ENCODE results near the gene NPC1L1.

DNA sequence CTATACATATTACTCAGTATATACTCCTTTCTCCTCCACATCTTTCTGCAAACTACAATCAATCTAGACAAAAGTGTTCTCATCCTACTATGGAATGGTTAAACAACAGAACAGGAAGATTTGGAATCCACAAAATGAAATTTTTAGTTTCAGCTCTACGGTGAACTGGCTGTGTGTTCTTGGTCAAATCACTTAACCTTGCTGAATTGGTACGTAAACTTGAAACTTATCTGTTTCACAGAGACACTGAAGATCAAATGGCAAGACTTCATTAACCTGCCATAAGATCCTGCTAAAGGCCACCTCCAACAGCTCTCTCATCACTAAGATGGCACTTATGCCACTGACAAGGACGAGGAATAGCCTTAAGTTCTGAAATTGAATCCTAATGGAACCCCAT is 52.2 kb downstream of the NPC1L1 start:
- TF ChIP-seq, protein P1, sequence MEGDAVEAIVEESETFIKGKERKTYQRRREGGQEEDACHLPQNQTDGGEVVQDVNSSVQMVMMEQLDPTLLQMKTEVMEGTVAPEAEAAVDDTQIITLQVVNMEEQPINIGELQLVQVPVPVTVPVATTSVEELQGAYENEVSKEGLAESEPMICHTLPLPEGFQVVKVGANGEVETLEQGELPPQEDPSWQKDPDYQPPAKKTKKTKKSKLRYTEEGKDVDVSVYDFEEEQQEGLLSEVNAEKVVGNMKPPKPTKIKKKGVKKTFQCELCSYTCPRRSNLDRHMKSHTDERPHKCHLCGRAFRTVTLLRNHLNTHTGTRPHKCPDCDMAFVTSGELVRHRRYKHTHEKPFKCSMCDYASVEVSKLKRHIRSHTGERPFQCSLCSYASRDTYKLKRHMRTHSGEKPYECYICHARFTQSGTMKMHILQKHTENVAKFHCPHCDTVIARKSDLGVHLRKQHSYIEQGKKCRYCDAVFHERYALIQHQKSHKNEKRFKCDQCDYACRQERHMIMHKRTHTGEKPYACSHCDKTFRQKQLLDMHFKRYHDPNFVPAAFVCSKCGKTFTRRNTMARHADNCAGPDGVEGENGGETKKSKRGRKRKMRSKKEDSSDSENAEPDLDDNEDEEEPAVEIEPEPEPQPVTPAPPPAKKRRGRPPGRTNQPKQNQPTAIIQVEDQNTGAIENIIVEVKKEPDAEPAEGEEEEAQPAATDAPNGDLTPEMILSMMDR (conservative IDR thresholded peaks at IDR 0.05; ENCODE audit: low read depth, low read length) = no peak
- TF ChIP-seq EZH2 (IDR thresholded peaks at IDR 0.05; ENCODE audit: low read length, unreplicated experiment) = no peak
